ENCODE results near the gene KCNJ10. TPM values are rescaled to one million over a fixed set of nuclear protein-coding genes. Genes with fewer than 3 reads are reported as not detected.

The KCNJ10 gene
- total RNA-seq, 1 donor from 2014 or later, result not detected

DNA sequence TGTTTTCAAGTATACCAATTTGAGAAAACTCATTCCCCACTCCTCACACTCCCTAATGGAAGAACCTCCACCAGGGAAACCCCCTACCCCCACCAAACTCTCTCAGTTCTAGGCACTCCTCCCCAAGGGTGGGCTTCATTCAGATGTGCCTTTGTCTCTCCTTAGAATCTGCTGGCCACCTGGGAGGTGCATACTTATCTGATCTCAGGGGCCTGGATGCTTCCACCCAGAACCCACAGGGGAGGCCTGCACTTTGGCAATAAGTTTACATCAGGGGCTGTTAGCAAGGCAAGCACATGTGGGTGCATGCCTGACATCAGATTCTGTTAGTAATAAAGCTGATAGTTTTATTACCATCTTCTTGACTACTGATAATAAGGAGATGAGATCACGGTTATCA, 83.4 kb downstream of the KCNJ10 start:
- no peak for DNase-seq

DNA sequence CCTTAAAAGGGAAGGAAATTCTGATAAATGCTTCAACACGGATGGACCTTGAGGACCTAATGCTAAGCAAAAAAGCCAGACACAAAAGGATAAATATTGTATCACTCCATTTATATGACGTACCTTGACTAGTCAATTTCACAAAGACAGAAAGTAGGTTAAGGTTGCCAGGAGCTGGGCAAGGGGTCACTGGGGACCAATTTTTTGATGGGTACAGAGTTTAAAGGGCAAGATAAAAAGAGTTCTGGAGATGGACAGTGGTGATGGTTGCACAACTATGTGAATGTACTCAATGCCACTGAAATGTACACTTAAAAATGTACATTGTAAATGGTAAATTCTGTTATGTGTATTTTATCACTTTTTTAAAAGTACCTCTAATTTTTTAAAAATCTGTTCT, 83.9 kb downstream of the KCNJ10 start:
- no peak for DNase-seq

GRCh38 chr1:159985473-159985872, 84.5 kb downstream of the KCNJ10 start:
- DNase-seq, result no peak

DNA sequence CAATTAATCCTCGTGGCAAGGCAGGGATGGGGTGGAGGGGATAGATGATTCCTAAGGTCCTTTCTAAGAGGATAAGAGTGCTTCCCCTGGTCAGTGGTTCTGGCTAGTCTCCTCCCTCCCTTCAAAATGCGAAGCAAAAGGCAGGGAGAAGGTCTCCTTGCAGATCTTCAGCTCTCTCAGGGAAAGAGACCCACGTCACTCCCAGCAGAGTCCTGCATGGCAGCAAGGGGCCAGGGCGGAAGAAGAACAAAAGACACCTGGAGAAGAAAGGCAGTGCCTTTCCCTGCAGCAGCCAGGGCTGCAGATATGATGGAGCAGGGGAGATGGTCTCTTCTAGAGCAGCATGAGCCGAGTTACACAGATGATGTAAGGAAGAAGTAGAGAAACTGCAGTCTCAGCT, 86.3 kb downstream of the KCNJ10 start:
- DNase-seq, result no peak

DNA sequence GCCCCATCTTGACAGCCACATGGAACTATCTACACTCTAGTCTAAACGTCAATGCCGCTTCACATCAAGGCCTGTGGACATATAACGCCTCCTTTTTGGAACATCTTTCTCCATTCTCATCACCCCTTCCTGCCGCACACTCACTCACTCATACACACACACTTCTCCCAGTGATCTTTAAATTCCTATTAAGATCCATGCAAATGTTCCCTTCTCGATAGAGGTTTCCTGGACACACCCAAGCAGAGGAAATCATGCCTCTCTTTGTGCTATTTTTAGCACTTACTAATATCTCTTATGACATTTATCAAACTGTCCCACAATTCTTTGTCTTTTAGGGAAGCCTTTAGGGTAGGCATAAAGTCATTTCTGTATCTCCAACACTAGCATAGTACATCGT, 87.7 kb downstream of the KCNJ10 start:
- DNase-seq, result no peak

DNA sequence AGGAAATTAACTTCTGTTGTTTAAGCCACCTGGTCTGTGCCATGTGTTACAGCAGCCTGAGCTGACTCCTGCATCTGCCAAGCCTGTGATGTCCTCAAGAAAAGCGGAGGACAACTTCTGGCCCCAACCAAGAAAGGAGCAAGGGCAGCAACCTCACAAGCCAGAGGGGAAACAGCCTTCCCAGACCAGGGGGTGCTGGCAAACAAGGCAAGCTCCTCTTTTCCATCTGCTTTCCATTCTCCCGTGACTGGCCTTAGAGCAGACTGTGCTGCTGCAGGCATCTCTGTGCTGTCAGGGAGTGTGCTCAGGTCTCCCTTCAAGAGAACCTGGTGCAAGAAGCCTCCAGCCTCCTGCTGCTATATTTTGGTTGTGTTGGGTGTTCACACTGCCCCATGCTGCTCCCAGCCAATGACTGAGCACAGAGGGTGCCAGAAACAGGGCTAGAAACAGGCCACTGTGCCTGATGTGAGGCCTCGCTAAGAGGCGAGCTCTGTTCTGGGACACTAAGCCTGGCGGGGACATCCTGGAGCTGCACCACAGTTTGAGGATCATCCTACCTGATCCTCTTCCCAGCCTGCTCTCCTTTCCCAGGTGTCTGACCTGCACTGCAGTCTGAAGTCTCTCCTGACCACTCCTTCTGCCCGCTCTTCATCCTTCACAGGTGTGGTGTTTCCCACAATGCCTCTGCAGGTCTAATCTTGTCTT, 88.5 kb downstream of the KCNJ10 start:
- no peak for DNase-seq

- DNase-seq, result no peak
Observed at GRCh38 chr1:159980786-159981185, 89.2 kb downstream of the KCNJ10 start.

DNA sequence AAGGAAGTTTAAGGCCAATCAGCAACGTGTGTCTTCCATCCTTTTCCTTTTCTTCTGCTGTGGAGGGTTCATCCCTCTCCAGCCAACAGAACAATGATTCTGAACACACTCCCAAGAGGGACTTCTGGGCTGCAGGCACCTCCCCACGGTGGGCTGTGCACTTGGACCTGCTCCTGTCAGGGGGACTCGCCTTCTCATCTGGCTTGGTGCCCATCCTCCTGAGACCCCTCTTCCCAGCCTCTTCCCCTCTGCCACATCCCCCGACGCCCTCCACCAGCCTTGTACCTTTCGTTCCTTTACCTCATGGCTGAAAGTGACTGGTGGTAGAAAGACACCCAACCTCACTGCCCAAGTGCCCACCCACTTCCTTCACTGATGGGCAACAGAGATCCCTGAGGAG, 89.9 kb downstream of the KCNJ10 start:
- DNase-seq, result no peak

GRCh38 chr1:159979257-159979656, 90.7 kb downstream of the KCNJ10 start:
- DNase-seq, result no peak

DNA sequence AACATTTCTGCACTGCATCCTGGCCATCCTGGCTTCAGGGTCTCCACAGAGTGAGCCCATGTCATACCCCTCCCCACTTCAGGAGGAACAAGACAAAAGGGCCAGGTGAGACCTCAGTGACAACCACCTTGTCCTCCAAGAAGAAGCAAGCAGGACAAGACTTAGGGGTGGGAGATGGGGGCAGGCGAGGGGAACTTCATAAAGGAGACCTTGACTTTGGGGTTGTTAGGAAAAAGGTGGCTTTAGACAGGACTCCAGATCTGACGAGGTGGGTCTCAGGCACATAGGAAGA, 91.9 kb downstream of the KCNJ10 start:
- no peak for DNase-seq

DNA sequence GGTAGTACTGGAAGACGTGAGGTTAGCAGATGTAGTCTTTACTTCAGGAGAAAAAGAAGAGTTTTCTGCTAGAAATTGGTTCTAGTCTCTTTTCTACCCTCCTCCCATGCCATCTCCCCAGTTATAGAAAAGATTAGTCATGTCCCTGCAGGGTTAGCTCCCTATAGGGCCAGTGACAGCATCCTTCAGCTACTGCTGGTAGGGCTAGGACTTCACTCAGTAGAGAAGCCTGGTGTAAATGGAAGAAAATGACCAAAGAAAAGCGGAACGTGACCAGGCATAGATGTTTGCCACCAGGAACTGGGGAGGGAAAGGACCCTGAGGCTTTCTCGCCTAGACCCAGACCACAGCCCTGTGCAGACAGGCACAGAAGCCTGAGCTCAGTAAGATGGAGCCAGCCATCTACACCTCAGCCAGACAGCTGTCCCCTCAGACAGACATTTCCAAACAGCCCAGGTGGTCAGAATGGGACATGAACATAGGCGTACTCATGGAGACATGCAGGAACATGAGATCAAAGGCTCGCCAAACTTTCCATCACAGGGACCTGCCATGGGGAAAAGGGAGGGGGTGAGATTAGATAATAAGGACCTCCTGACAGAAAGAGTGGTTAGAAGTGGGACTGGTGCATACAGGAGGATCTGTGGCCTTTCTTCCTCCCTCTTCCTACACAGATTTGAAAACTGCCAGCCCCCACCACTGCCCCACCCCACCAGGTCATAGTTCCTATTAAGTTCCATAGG, 92.4 kb downstream of the KCNJ10 start:
- no peak for DNase-seq

DNA sequence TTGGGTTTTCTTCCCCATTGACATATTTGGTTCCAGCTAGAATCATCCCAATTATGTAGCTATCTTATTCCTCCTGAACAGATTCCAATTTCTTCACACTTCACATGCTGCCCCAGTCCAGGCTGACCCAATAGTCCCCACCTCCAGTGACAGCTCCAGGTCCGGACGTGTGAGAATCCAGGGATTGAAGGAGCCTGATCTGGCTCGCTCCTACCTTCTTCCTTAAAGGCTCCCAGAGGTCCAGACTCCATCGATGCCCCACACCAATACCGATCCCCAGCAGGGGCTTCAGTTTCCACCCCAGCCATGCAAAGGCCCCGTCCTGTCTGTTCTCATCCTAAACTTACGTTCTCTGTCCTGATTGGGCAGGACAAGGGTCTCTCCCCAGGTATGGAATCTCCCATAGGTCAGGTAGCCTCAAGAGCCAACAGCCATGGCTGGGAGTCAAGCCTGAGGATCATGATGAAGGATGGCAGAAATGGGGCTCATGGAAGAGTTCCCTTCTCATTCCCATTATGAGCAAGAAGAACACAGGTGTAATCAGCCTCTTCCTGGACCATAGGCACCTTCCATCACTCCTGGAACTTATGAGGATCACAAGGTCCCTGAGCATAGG, 95.5 kb downstream of the KCNJ10 start:
- DNase-seq, result no peak

DNA sequence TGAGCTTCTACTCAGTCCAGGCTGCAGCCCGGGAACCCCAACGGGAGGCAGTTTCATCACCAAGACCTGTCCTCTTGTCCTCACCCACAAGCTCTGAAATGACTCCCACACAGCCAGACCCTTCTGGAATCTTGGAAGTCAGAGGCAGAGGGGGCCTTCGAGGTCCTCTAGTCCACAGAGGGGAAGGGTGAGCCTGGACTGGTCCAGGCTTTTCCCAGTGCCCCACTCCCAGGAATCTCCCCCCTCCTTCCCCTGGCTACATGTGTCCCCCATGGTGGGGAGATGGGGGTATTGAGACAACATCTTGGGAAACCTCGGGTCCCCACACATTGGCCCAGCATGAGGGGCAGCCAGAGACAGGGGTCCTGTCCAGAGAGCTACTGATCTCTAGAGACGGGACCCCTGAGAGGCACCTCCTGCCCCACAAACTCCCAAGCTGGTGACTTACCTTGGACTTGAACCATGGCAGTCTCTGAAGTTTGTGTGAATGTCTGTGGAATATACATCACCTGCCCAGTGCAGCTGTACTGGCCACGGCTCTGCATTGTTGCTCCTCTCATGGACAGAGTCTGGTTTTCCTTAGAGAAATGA, 96.5 kb downstream of the KCNJ10 start:
- DNase-seq, result no peak

DNA sequence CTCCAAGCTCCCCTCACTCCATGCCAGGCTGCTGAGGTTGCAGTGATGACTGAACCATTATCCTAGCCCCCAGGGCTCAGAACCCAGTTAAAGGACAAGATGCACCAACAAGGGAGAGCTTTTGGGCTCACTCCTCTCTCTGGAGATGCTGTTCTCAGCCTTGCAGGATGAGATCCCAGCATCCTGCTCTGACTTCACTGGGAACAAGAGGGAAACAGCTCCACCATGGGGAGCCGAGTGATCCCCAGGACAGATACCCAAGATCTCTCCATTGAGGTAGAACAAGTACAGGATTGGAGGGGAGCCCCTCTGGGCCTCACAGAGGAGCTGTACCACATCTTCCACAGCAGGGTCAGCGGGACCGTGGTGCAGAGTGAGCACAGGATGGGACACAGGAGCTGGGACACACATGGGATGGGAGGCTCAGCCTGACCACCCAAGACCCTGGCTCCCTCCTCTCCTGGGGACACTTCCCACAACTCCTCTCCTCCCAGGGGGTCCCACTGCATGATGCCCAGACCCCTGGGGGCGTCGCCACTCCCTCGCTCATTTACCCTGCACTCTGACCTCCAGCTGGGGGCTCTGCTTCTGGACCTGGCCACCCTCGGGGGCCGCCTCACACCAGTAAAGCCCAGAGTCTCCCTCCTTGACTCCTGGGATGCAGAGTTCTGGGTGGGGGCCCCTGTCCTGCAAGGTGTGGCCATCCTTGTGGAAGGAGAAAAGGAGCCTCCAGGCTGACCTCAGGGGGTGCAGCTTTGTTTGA, 97.3 kb downstream of the KCNJ10 start:
- DNase-seq, result no peak

GRCh38 chr1:159970932-159971342, 99.0 kb downstream of the KCNJ10 start:
- DNase-seq, result no peak

DNA sequence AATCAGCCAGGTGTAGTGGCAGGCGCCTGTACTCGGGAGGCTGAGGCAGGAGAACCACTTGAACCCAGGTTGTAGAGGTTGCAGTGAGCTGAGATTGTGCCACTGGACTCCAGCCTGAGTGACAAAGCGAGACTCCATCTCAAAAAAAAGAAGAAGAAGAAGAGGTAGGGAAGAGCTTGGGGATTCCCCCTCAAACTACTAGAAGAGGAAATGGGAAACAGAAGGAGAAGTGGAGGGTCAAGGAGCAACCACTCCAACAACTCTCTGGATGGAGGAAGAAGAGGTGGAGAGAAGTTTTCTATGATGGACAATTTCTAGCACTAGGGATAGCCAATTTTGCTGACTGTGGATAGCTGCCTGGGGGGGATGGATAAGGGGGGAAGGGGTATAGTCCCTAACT, 101.1 kb downstream of the KCNJ10 start:
- DNase-seq, result no peak

- DNase-seq, result no peak
Observed at GRCh38 chr1:159965263-159965662, 104.7 kb downstream of the KCNJ10 start.

DNA sequence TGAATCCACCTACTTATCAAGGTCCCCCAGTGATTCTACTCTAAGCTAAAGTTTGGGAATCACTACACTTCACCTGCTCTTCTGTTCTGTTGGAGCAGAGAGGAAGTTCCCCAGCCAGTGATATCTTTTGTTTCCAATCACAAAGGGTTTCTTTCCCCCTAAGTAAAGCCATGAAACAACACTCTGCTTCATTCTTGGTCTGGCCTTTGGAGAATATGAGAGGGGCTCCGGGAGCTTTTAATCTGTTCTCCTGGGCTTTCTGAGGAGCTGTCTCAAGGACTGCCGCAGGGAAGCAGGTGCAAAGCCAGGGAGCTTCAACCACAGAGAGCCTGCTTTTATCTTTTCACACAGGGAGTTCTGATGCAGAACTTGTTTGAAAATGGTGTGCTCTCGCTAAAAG, 105.8 kb downstream of the KCNJ10 start:
- no peak for DNase-seq

DNA sequence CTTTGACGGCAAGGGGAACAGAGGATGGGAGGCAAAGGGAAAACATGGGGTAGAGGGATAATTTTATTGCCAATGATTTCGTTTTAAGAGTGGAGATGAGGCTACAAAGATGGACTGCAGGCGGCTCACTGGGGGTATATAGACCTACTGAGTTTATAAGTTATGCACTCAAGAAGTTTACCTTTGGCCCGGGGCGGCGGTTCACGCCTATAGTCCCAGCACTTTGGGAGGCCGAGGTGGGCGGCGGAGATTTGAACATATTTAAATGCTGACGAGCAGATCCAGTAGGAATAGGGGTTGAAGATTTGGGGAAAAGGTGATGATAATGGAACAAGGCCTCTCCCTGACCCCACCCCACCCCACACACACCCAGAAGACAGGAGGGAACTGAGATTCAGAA, 107.8 kb downstream of the KCNJ10 start:
- DNase-seq, result no peak

DNA sequence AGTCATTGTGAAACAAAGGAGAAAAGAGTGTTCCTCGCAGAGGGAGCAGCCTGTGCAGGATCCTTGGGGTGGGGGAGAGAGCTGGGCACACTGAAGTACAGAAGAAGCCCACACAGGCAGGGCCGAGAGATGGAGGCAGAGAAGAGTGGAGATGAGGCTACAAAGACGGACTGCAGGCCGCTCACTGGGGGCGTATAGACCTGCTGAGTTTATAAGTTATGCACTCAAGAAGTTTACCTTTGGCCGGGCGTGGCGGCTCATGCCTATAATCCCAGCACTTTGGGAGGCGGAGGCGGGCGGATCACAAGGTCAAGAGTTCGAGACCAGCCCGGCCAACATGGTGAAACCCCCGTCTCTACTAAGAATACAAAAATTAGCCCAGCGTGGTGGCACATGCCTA, 108.3 kb downstream of the KCNJ10 start:
- no peak for DNase-seq

DNA sequence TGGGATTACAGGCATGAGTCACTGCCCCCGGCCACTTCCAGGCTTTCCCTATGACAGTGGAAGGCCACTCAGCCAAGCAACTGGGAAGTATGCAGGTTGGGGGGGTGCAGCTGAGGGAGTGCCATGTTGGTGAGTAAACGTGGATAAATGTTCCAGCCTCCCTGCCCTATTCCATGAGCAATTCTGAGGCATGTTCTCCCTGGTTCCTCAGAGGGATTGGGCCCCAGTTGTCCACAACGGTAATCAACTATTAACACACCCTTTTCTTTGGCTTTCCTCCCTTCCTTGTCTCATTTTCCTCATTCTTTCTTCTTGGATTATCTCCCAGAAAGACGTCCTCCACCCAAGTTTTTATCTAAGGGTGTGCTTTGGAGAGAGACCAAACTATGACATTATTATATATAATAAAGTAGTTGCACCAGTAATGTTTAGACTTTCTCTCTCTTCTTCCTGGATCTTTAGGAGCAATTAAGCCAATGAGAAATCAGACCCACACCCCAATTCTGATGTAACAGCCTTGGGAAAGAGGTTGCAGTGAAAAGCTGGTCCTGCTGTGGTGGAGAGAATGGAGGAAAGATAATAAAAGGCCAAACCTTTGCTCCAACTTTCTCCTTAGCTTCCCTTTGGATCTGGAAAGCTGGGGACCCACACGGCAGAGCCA, 109.1 kb downstream of the KCNJ10 start:
- DNase-seq, result no peak

DNA sequence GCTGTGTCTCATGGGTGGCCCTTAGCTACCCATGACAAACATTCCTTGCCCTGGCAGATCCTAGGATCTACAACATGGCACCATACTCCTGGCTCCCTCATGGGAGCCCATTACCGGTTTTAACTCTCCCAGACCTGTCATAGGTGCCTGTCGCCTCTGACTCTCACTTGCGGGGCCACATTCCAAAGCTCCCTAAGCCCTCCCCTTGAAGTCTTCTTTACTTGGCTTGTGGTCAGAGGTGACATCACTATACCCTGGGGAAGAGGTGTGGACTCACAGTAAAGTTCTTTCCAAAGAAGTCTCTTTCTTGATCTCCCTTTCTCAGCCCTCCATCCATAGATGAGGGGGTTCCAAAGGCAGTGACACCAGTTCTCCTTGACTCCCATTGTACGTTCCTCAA, 110.5 kb downstream of the KCNJ10 start:
- DNase-seq, result no peak
